ENCODE measurements around the gene RPTOR. TPM values are rescaled to one million over a fixed set of nuclear protein-coding genes. Genes with fewer than 3 reads are reported as not detected.

The RPTOR gene
- polyA plus RNA-seq, 1 donor from 2014 or later: 8.0 TPM

GRCh38 chr17:80962356-80963329 is 418.0 kb downstream of the RPTOR start:
- Histone ChIP-seq H3K9me3 (ENCODE audit: low read length) (no peaks in the 10 kb centered on the region), H3K4me3 (ENCODE audit: low read length) (no peak overlapping the region), H4K20me1 (ENCODE audit: insufficient read depth) (no peaks in the 10 kb centered on the region), H3K9me2 (ENCODE audit: insufficient read depth, low read length) (no peaks in the 10 kb centered on the region), H3K4me2 (ENCODE audit: low read length) (no peak overlapping the region), H3K36me3 (ENCODE audit: insufficient read depth, low read length) (no peaks in the 10 kb centered on the region), H3K27me3 (ENCODE audit: insufficient read depth, low read depth, low read length) (no peaks in the 10 kb centered on the region), H3F3A (ENCODE audit: insufficient read depth, low read length, poor library complexity, severe bottlenecking) (no peaks in the 10 kb centered on the region), H3K79me2 (replicated peaks; ENCODE audit: insufficient read depth, low read length) (no peaks in the 10 kb centered on the region), H3K27ac (ENCODE audit: low read length) (no peak overlapping the region), H2AFZ (ENCODE audit: low read depth, low read length) (no peak overlapping the region), H3K9ac (ENCODE audit: low read length) (no peak overlapping the region)
- TF ChIP-seq RAD21 (conservative IDR thresholded peaks at IDR 0.05): no peak
- no peak for TF ChIP-seq EZH2 (IDR thresholded peaks at IDR 0.05; ENCODE audit: borderline replicate concordance, insufficient read depth, low read length, poor library complexity, severe bottlenecking)
- no peak for TF ChIP-seq CTCF (IDR thresholded peaks at IDR 0.05; ENCODE audit: poor library complexity, severe bottlenecking)
- no peak for TF ChIP-seq SMC3 (conservative IDR thresholded peaks at IDR 0.05; ENCODE audit: poor library complexity)
- TF ChIP-seq EP300 (conservative IDR thresholded peaks at IDR 0.05; ENCODE audit: poor library complexity, severe bottlenecking): no peak
- no peak for TF ChIP-seq MXI1 (conservative IDR thresholded peaks at IDR 0.05; ENCODE audit: poor library complexity, severe bottlenecking)
- TF ChIP-seq TAF1 (IDR thresholded peaks at IDR 0.05; ENCODE audit: low read depth): no peak
- no peak for TF ChIP-seq REST (IDR thresholded peaks at IDR 0.05; ENCODE audit: borderline replicate concordance)
- TF ChIP-seq POLR2AphosphoS5 (IDR thresholded peaks at IDR 0.05): no peak

GRCh38 chr17:80963812-80964543 is 419.3 kb downstream of the RPTOR start:
- Histone ChIP-seq H3K27me3 (ENCODE audit: insufficient read depth, low read depth, low read length) (no peaks in the 10 kb centered on the region), H3K9ac (ENCODE audit: low read length) (peak overlapping the region; percentile 58), H3K9me3 (ENCODE audit: low read length) (no peaks in the 10 kb centered on the region), H3K36me3 (ENCODE audit: insufficient read depth, low read length) (no peaks in the 10 kb centered on the region), H3F3A (ENCODE audit: insufficient read depth, low read length, poor library complexity, severe bottlenecking) (no peaks in the 10 kb centered on the region), H4K20me1 (ENCODE audit: insufficient read depth) (no peaks in the 10 kb centered on the region), H2AFZ (ENCODE audit: low read depth, low read length) (no peak overlapping the region), H3K79me2 (replicated peaks; ENCODE audit: insufficient read depth, low read length) (no peaks in the 10 kb centered on the region), H3K9me2 (ENCODE audit: insufficient read depth, low read length) (no peaks in the 10 kb centered on the region), H3K4me2 (ENCODE audit: low read length) (no peak overlapping the region), H3K4me3 (ENCODE audit: low read length) (peak overlapping the region; percentile 34), H3K27ac (ENCODE audit: low read length) (peak overlapping the region; percentile 79)
- TF ChIP-seq RAD21 (conservative IDR thresholded peaks at IDR 0.05) (peak; percentile 29), EP300 (conservative IDR thresholded peaks at IDR 0.05; ENCODE audit: poor library complexity, severe bottlenecking) (peak; percentile 54), REST (IDR thresholded peaks at IDR 0.05; ENCODE audit: borderline replicate concordance) (peak; percentile 23), CTCF (IDR thresholded peaks at IDR 0.05; ENCODE audit: poor library complexity, severe bottlenecking) (no peak), EZH2 (IDR thresholded peaks at IDR 0.05; ENCODE audit: borderline replicate concordance, insufficient read depth, low read length, poor library complexity, severe bottlenecking) (no peak), MXI1 (conservative IDR thresholded peaks at IDR 0.05; ENCODE audit: poor library complexity, severe bottlenecking) (no peak), POLR2AphosphoS5 (IDR thresholded peaks at IDR 0.05) (peak; percentile 58), SMC3 (conservative IDR thresholded peaks at IDR 0.05; ENCODE audit: poor library complexity) (peak; percentile 30), TAF1 (IDR thresholded peaks at IDR 0.05; ENCODE audit: low read depth) (no peak)
